MCF 10A (cell line): ENCODE results near the gene MZT1. TPM values are rescaled to one million over a fixed set of nuclear protein-coding genes. Genes with fewer than 3 reads are reported as not detected.
A peak's percentile ranks its signal among the peaks of the same experiment; 100 is the strongest.

ENCODE experiments used
- Bru-seq: library from RNA; stranded (reverse); fragments of 400-500 nt; gene quantifications from one replicate; lab custom pipeline; 2021; lab: Mats Ljungman, UMichigan
- BruChase-seq, 2 experiments: library from RNA; stranded (reverse); fragments of 400-500 nt; gene quantifications; one replicate each; lab custom pipeline; 2021; lab: Mats Ljungman, UMichigan
- BruUV-seq: library from RNA; stranded (reverse); fragments of 400-500 nt; replicated peaks from 2 replicates; lab custom pipeline; 2021; lab: Mats Ljungman, UMichigan
- CTCF ChIA-PET: fragments of 300-600 bp; sonication (Branson Sonifier 250); formaldehyde crosslinking; extraction: SDS; loops from one replicate; lab custom pipeline; 2021; ENCODE audit warnings: antibody characterized with exemption, inconsistent platforms; lab: Yijun Ruan, JAX
- POLR2A ChIA-PET: fragments of 300-600, 350-650 bp; sonication (Branson Sonifier 250); formaldehyde crosslinking; extraction: SDS; loops from one replicate; lab custom pipeline; 2020; ENCODE audit warnings: antibody characterized with exemption, inconsistent platforms; lab: Yijun Ruan, JAX
- DNase-seq: peaks from one replicate; pipeline ENCODE4 v3.0.0-alpha.2; 2018; ENCODE audit not compliant: unreplicated experiment
- H3K27ac Mint-ChIP-seq: one replicate; pipeline ENCODE4 v1.8.0; 2022; ENCODE audit warnings: mild to moderate bottlenecking, low read depth, mixed read lengths; ENCODE audit not compliant: unreplicated experiment
- H3K27me3 Mint-ChIP-seq: one replicate; pipeline ENCODE4 v1.8.0; 2022; ENCODE audit warnings: mixed read lengths; ENCODE audit not compliant: insufficient read depth, unreplicated experiment
- H3K36me3 Mint-ChIP-seq: one replicate; pipeline ENCODE4 v1.8.0; 2022; ENCODE audit warnings: mild to moderate bottlenecking, moderate library complexity, mixed read lengths; ENCODE audit not compliant: insufficient read depth, unreplicated experiment
- H3K4me1 Mint-ChIP-seq: one replicate; pipeline ENCODE4 v1.8.0; 2022; ENCODE audit warnings: mixed read lengths; ENCODE audit not compliant: insufficient read depth, unreplicated experiment
- H3K4me3 Mint-ChIP-seq: one replicate; pipeline ENCODE4 v1.8.0; 2022; ENCODE audit warnings: mild to moderate bottlenecking, moderate library complexity, mixed read lengths; ENCODE audit not compliant: unreplicated experiment
- H3K9me3 Mint-ChIP-seq: one replicate; pipeline ENCODE4 v1.8.0; 2022; ENCODE audit warnings: mixed read lengths; ENCODE audit not compliant: unreplicated experiment
- CTCF ChIP-seq: fragments of 200-600 bp; IDR thresholded peaks from one replicate; pipeline ENCODE4 v1.8.0; 2022; ENCODE audit warnings: antibody characterized with exemption, mild to moderate bottlenecking; ENCODE audit not compliant: unreplicated experiment
- intact Hi-C: fragments of 100-400 bp; cut with micrococcal nuclease; formaldehyde crosslinking; loops from 2 replicates; pipeline ENCODE4 v1.14.1; 2022
- long read RNA-seq: library from polyadenylated mRNA; stranded (forward); transcript quantifications from one replicate; pipeline ENCODE4 v2.0.0, GENCODE V29; 2022
- total RNA-seq: library from RNA; stranded (reverse); gene quantifications from 2 replicates; pipeline ENCODE4 v1.2.3, GENCODE V29; 2022

The MZT1 gene
- total RNA-seq (25.4 and 28.4 TPM in 2 replicates), Bru-seq, nascent RNA (percentile 74 among the genes with signal in this experiment), BruChase-seq, experiment 1, labeled RNA remaining after a 6-hour chase (percentile 87 among the genes with signal in this experiment), BruChase-seq, experiment 2, labeled RNA remaining after a 2-hour chase (percentile 77 among the genes with signal in this experiment)
- long read RNA-seq, transcript MZT1-201 (3 exons, 2,299 nt) = major isoform, 159 of 167 reads
- long read RNA-seq, partial matches to known transcripts = 1 of 167 reads
- long read RNA-seq, other reads (novel, unspliced or antisense) = 7 of 167 reads

- CTCF ChIA-PET = interaction anchor here (0.7 kb wide), 1 partner anchor 12 kb away, joined by 4 read pairs; no protein-coding TSS in a partner anchor
- Mint-ChIP-seq H3K27me3 (no peaks in the 10 kb centered on the region), H3K9me3 (no peaks in the 10 kb centered on the region), H3K4me3 (peak within 1 kb of the TSS; percentile 89), H3K36me3 (no peaks in the 10 kb centered on the region), H3K27ac (peak within 1 kb of the TSS; percentile 87), H3K4me1 (peaks cover 31% of the 10 kb centered on the region)
- no peak for TF ChIP-seq CTCF
- intact Hi-C loops = no loop called here
- POLR2A ChIA-PET = interaction anchor here (0.6 to 3.4 kb wide), 9 partner anchors 11 to 333 kb away, joined by 3 to 28 read pairs (median 4); partner anchors contain the start of gene KLF5
- DNase-seq = peak; percentile 98
- BruUV-seq = no TSS peak
These were observed at the start of gene MZT1, which contains the start of gene BORA for GRCh38 chr13:72727417-72728289. TSS of gene MZT1 (minus strand) at chr13:72727629. CDS start at chr13:72727602, 27 bp downstream. TSS of gene BORA (plus strand) at chr13:72727923. CDS start at chr13:72728941, 1,018 bp downstream.

- CTCF ChIA-PET = interaction anchor here (1.2 kb wide), 1 partner anchor 560 kb away, joined by 3 read pairs; no protein-coding TSS in a partner anchor
- Mint-ChIP-seq H3K4me1 (peaks cover 18% of the 10 kb centered on the region), H3K27ac (peak overlapping the region; percentile 59), H3K36me3 (peaks cover 87% of the 10 kb centered on the region), H3K4me3 (no peak overlapping the region), H3K9me3 (no peaks in the 10 kb centered on the region), H3K27me3 (no peaks in the 10 kb centered on the region)
- intact Hi-C loops = no loop called here
- POLR2A ChIA-PET = interaction anchor here (0.7 to 1.2 kb wide), 2 partner anchors 12 to 117 kb away, joined by 3 read pairs; no protein-coding TSS in a partner anchor
- no TSS peak for BruUV-seq
- peak; percentile 40 for DNase-seq
- TF ChIP-seq CTCF = no peak
These were observed 46.6 kb upstream of the MZT1 start for GRCh38 chr13:72774019-72774418.

GRCh38 chr13:72763411-72763810 lies 36.0 kb upstream of the MZT1 start:
- no peak overlapping the region for H3K4me3 Mint-ChIP-seq
- H3K27me3 Mint-ChIP-seq = no peaks in the 10 kb centered on the region
- H3K4me1 Mint-ChIP-seq = no peaks in the 10 kb centered on the region
- intact Hi-C loops = no loop called here
- CTCF ChIA-PET = interaction anchor here (0.6 kb wide), 1 partner anchor 781 kb away, joined by 3 read pairs; no protein-coding TSS in a partner anchor
- no peaks in the 10 kb centered on the region for H3K9me3 Mint-ChIP-seq
- no TSS peak for BruUV-seq
- no peak overlapping the region for H3K27ac Mint-ChIP-seq
- no peak for DNase-seq
- peaks cover 83% of the 10 kb centered on the region for H3K36me3 Mint-ChIP-seq
- no peak for TF ChIP-seq CTCF
- POLR2A ChIA-PET = no interaction called here
